GM21619 (cell line): ENCODE results near the gene HAUS5.

Experiments
- ATAC-seq: cut with Tn5 transposase; IDR thresholded peaks from one replicate; pipeline ENCODE4 v1.9.1; 2021; ENCODE audit not compliant: unreplicated experiment

HAUS5 gene

DNA sequence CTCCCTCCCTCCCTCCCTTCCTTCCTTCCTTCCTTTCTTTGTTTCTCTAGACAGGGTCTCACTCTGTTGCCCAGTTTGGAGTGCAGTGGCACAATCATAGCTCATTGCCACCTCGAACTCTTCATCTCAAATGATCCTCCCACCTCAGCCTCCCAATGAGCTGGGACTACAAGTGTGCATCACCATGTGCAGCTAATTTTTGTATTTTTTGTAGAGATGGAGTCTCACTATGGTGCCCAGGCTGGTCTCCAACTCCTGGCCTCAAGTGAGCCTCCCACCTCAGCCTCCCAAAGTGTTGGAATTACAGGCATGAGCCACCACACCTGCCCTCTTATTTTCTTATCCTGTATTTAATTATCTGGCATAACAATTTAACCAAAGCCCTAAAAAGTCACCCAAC lies 58.2 kb downstream of the HAUS5 start:
- no peak for ATAC-seq

DNA sequence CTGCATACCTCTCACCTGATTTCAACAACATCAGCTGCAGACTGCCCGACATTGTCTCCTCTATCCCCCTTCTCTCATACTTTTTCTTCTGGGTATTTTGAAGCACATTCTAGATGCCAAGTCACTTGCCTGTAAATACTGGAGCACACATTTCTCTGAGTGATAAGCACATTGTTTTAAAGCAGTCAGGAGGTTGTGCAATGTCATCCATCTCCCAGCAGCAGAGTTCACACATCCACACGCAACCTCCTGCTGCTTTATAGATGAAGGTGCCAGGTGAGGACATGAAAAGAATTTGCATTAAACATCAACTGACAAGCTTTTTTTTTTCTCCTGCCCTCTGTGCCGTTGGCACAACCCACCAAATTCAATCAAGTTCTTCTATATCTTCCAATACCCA lies 59.3 kb downstream of the HAUS5 start:
- no peak for ATAC-seq

DNA sequence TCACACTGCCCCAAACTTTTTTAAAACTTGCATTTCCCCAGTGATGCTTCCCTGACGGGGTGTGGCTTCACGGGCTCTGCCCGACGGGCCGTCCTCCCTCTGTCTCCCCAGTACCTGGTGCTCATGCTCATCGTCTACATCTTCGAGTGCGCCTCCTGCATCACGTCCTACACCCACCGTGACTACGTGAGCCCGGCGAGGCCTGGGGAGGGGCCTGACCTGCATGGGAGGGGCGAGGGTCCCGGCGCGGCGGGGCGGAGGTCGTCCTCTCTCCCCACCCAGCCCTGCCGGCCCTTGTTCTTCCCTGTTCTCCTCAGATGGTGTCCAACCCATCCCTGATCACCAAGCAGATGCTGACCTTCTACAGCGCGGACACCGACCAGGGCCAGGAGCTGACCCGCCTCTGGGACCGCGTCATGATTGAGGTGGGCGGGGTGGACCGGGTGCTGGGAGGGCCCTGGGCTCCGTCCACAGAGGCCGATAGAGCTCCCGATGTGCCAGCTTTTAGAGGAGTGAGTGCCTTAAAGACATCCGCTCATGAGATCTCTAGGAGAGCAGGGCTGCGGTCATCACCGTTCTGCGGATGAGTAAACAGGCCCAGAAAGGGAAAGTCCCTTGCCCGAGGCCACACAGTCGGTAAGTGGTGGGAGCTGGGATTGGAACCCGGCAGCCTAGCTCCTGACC lies 60.7 kb downstream of the HAUS5 start:
- no peak for ATAC-seq
